ENCODE data around the gene MYL10.
A peak's percentile ranks its signal among the peaks of the same experiment; 100 is the strongest.

MYL10 gene

DNA sequence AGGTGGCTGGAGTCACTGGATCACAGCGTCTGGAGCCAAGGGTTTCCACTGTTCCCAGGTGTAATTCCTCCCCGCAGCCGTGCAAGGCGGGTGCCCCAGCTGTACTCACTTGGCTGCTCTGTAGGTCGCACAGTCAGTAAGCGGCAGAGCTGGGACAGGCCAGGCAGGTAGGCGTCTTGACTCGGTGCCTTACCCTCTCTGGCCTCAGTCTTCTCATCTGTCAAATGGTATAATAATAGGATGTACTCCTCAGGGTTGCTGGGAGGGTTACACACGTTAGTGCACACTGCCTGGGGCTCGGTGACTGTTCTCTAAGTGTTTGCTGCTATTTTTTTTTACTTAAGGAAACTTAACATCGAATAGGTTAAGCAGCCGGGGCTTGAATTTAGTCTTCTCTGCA is 27.0 kb downstream of the MYL10 start:
- no peak for TF ChIP-seq Cebpa-rat (IDR thresholded peaks at IDR 0.05)
- no peak overlapping the region for H3K9ac ChIP-seq
- no peaks in the 10 kb centered on the region for H3K27me3 ChIP-seq
- no peak overlapping the region for H3K4me2 ChIP-seq
- no peaks in the 10 kb centered on the region for H3K36me3 ChIP-seq
- no peaks in the 10 kb centered on the region for H4K20me1 ChIP-seq
- no peaks in the 10 kb centered on the region for H3K9me3 ChIP-seq
- no peak overlapping the region for H3K4me3 ChIP-seq
- peaks cover 25% of the 10 kb centered on the region for H3K4me1 ChIP-seq
- no peak overlapping the region for H3K27ac ChIP-seq

DNA sequence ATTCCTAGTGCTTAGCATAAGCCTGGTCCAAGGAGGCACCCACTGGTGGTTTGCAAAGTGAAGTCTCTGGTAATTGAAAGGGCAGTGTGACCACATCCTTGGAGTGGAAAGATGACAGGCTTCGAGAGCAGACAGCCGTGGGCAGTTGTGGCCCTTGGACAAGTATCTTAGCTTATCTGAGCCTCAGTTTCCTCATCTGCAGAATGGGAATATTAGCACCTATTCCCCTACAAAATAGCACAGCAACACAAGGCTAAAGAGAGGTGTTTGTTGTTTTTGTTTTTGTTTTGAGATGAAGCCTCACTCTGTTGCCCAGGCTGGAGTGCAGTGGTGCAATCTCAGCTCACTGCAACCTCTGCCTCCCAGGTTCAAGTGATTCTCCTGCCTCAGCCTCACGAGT is 29.3 kb downstream of the MYL10 start:
- H3K4me3 ChIP-seq = no peak overlapping the region
- TF ChIP-seq Cebpa-rat (IDR thresholded peaks at IDR 0.05) = no peak

DNA sequence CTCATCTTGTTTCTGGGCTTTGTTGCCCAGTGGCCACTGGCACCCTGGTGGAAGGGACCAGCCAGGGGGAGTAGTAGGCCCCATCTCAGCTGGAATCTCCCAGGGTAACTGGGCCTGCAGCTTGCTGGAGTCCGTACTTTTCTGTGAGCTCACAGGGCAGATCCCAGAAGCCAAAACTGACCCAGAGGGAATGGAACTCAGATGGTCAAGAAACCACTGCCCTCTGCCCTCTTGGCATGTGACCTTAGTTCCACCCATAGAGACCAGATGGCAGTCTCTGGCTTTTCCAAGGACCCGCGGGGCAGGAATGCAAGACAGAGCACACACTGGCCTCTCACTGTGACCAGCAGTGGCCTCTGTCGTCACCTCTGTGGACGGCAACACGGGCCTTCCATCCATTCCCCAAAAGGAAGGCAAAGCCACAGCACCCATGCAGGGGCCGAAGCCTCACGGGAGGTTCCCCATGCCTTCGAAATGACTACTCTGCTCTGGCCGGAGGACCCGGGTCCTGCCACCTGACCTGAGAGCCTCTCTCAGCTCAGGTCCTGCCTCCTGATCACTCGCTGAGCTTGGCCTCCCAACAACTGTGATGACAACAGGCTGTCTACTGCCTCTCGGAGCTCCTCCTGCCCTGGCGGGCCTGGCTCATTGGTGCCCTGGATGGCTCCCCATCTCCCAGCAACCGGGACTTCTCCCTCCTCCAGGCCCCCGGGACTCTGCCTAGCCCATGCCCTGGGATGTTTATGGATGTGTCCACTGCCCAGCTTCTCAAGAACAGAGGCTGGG is 29.9 kb downstream of the MYL10 start:
- no peaks in the 10 kb centered on the region for H3K27me3 ChIP-seq
- H4K20me1 ChIP-seq = no peaks in the 10 kb centered on the region
- H3K36me3 ChIP-seq = no peaks in the 10 kb centered on the region
- H3K27ac ChIP-seq = peak overlapping the region; percentile 27; the same call in 1 of the 2 replicates
- no peak overlapping the region for H3K9ac ChIP-seq
- H3K4me3 ChIP-seq = no peak overlapping the region
- no peak for TF ChIP-seq Cebpa-rat (IDR thresholded peaks at IDR 0.05)
- 0 out of 2 replicates have a peak overlapping the region, but pooled peaks have one; percentile 6 for H3K4me2 ChIP-seq
- peaks cover 18% of the 10 kb centered on the region for H3K4me1 ChIP-seq
- H3K9me3 ChIP-seq = no peaks in the 10 kb centered on the region

More for the DNA sequence above, 29.3 kb downstream of the MYL10 start:
- Histone ChIP-seq H3K27ac (no peak overlapping the region), H4K20me1 (no peaks in the 10 kb centered on the region), H3K9ac (no peak overlapping the region), H3K36me3 (no peaks in the 10 kb centered on the region), H3K4me1 (peaks cover 18% of the 10 kb centered on the region), H3K4me2 (no peak overlapping the region), H3K27me3 (no peaks in the 10 kb centered on the region), H3K9me3 (no peaks in the 10 kb centered on the region)

DNA sequence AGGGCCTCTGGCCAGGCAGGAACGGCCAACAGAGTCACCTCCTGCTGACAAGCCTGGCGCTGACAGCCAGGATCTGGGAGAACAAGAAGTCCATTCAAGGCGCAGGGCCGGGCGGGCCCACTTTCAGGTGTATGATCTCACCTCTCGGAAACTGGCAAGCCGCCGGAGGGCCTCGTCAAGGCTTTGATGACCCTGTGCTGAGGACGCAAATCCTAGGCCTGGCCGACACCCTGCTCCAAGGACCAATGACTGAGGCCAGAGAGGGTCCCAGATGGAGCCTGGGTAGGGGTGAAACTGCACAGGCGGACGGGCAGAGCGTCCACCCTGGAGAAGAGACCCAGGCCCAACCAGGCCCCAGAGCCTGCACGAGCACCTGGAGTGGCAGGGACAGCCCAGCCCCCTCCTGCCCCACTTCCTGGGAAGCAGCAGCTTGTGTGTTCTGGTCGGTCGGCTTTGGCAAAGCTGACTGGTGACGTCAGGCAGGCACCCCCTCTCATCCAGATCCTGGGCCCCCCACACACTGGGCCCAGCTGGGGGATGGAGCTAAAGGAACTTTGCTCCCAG is 30.6 kb downstream of the MYL10 start:
- TF ChIP-seq Cebpa-rat (IDR thresholded peaks at IDR 0.05) = no peak
- 0 out of 2 replicates have a peak overlapping the region, but pooled peaks have one; percentile 6 for H3K4me2 ChIP-seq

DNA sequence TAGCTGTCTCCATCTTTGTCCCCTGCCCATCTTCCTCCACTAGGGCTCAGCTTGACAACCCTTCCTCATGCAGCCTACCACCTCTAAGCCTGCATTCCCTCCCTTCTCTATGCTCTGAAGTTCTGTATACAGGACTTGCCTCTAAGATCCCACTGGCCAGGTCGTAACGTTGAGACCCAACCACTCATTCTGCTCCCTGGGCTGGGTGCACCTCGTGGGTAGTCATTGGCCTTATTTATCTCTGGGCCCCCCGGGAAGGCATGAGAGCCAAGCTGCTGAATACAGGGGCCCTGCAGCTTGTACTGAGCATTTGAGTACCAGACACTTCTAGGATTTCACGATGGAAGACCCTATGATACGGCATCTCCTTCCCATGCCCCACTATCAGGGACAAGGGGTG is 31.2 kb downstream of the MYL10 start:
- Histone ChIP-seq H4K20me1 (no peaks in the 10 kb centered on the region), H3K9ac (no peak overlapping the region), H3K27ac (peak overlapping the region; percentile 27; the same call in 1 of the 2 replicates), H3K4me1 (peaks cover 15% of the 10 kb centered on the region), H3K27me3 (no peaks in the 10 kb centered on the region), H3K4me2 (no peak overlapping the region), H3K9me3 (no peaks in the 10 kb centered on the region), H3K4me3 (no peak overlapping the region), H3K36me3 (no peaks in the 10 kb centered on the region)
- TF ChIP-seq Cebpa-rat (IDR thresholded peaks at IDR 0.05) = no peak

More for the DNA sequence above, 30.6 kb downstream of the MYL10 start:
- Histone ChIP-seq H3K36me3 (no peaks in the 10 kb centered on the region), H4K20me1 (no peaks in the 10 kb centered on the region), H3K27me3 (no peaks in the 10 kb centered on the region), H3K9ac (no peak overlapping the region), H3K4me1 (peaks cover 18% of the 10 kb centered on the region), H3K27ac (peak overlapping the region; percentile 27; the same call in 1 of the 2 replicates), H3K9me3 (no peaks in the 10 kb centered on the region), H3K4me3 (no peak overlapping the region)

DNA sequence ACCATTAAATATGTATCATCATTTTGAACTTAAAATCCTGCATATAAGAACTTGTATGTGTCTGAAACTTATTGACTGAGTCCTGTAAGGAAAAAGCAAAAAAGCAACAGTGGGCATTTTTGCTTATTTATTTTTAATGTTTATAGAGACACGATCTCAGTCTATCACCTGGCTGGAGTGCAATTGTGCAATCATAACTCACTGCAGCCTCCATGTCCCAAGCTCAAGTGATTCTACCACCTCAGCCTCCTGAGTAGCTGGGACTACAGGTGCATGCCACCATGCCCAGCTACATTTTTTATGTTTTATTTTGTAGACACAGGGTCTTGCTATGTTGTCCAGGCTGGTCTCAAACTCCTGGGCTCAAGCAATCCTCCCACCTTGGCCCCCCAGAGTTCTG is 32.2 kb downstream of the MYL10 start:
- TF ChIP-seq Cebpa-rat (IDR thresholded peaks at IDR 0.05) = no peak
- H3K4me3 ChIP-seq = no peak overlapping the region
- no peaks in the 10 kb centered on the region for H4K20me1 ChIP-seq
- H3K4me1 ChIP-seq = peaks cover 10% of the 10 kb centered on the region
- no peak overlapping the region for H3K9ac ChIP-seq
- no peaks in the 10 kb centered on the region for H3K9me3 ChIP-seq
- no peak overlapping the region for H3K27ac ChIP-seq
- H3K27me3 ChIP-seq = no peaks in the 10 kb centered on the region
- no peak overlapping the region for H3K4me2 ChIP-seq
- H3K36me3 ChIP-seq = no peaks in the 10 kb centered on the region

DNA sequence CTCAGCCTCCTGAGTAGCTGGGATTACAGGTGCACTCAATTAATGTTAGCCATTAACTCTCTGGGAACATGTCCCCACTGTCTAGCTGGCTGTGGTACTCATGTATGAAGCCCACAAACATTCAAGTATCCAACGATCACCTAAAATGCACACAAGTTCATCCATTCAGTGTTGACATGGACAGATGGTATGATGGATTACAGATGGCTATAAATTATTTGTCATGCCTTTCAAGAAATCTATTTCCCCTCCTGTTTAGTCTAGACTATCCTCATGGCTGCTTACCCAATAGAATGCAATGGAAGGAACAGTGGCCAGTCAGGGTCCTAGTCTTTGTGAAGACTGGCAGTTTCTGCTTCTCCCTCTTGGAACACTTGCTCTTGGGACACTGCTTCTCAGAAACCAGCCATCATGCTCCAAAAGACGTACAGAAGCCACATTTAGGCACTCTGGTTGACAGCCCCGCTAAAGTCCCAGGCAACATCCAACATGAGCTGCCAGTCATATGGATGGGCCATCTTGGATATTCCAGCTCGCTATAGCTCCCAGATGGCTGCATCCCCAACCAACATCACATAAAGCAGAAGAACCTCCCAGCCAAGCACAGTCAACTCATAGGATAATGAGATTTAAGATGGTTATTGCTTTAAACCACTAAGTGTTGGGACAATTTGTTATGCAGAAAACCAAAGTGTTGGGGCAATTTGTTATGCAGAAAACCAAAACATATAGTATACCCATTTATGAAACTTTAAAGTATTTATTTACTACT is 33.1 kb downstream of the MYL10 start:
- H3K27ac ChIP-seq = no peak overlapping the region
- H3K4me3 ChIP-seq = no peak overlapping the region
- H3K4me2 ChIP-seq = no peak overlapping the region
- no peaks in the 10 kb centered on the region for H4K20me1 ChIP-seq
- peaks cover 10% of the 10 kb centered on the region for H3K4me1 ChIP-seq
- H3K27me3 ChIP-seq = no peaks in the 10 kb centered on the region
- H3K36me3 ChIP-seq = no peaks in the 10 kb centered on the region
- H3K9ac ChIP-seq = no peak overlapping the region
- no peaks in the 10 kb centered on the region for H3K9me3 ChIP-seq
- TF ChIP-seq Cebpa-rat (IDR thresholded peaks at IDR 0.05) = no peak

DNA sequence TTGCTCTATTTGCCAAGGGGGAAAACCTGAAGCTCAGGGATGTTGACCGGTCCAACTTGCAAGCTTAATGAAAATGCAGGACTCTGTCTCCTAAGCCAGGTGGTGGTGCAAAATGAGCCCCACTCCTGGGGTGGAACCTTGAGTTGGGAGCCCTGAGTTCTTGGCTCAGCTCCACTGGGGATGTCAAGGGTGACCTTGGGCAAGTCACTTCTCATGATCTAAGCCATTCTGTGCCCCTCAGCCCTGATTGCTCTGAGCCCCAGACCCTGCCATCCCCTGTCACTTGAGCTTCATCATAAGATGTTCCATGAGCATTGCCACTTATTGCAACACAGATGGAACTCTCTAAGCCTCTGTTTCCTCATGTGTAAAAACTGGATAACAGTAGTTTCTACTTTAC is 33.9 kb downstream of the MYL10 start:
- H3K9me3 ChIP-seq = no peaks in the 10 kb centered on the region
- H3K4me2 ChIP-seq = no peak overlapping the region
- no peaks in the 10 kb centered on the region for H3K36me3 ChIP-seq
- H3K4me1 ChIP-seq = peaks cover 10% of the 10 kb centered on the region
- H3K27ac ChIP-seq = no peak overlapping the region
- TF ChIP-seq Cebpa-rat (IDR thresholded peaks at IDR 0.05) = no peak
- H4K20me1 ChIP-seq = no peaks in the 10 kb centered on the region
- H3K27me3 ChIP-seq = no peaks in the 10 kb centered on the region
- H3K4me3 ChIP-seq = no peak overlapping the region
- no peak overlapping the region for H3K9ac ChIP-seq

DNA sequence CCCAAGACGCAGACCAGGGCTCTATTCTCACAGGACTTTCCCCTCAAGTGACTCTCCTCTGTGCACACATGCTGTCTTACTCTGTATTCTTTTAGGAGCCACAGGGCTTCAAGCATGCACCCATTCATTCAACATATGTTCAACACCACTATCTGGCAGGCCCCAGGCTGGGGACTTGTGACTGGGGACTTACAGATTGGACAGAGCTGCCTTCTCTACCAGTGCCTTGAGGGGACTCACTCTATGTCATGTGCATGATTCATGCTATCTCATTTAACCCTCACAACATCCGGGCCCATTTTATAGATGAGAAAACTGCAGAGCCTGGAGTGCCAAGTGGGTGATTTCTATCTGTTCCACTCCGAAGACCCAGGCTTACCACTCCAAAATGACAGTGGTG is 34.3 kb downstream of the MYL10 start:
- Histone ChIP-seq H3K9me3 (no peaks in the 10 kb centered on the region), H3K36me3 (no peaks in the 10 kb centered on the region), H3K27me3 (no peaks in the 10 kb centered on the region), H3K27ac (no peak overlapping the region), H4K20me1 (no peaks in the 10 kb centered on the region), H3K4me1 (peaks cover 10% of the 10 kb centered on the region), H3K9ac (no peak overlapping the region), H3K4me3 (no peak overlapping the region), H3K4me2 (no peak overlapping the region)
- no peak for TF ChIP-seq Cebpa-rat (IDR thresholded peaks at IDR 0.05)

DNA sequence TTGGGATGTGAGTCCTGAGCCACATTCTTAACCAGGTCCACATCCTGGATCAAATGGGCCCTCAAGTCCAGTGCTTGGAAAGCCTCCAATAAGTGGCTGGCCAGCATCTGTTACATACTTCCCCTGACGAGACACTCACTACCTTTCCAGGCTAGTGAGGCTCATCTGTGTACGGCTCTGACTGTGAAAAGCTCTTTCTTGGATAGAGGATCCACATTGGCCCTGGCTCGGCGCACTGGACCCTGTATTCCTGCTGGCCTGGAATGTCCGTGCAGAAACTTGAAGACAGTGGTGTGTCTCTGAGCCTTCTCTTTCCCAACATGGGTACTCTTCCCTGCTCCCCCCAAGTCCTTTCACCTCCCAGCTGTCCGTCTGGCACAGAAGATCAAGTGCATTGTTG is 35.5 kb downstream of the MYL10 start:
- Histone ChIP-seq H3K9ac (no peak overlapping the region), H4K20me1 (no peaks in the 10 kb centered on the region), H3K36me3 (no peaks in the 10 kb centered on the region), H3K27ac (no peak overlapping the region), H3K27me3 (no peaks in the 10 kb centered on the region), H3K4me3 (no peak overlapping the region), H3K4me2 (no peak overlapping the region), H3K4me1 (peaks cover 3% of the 10 kb centered on the region), H3K9me3 (no peaks in the 10 kb centered on the region)
- TF ChIP-seq Cebpa-rat (IDR thresholded peaks at IDR 0.05) = no peak
